H1 (cell line): Measurements from ENCODE around the gene KLHL5. TPM values are rescaled to one million over a fixed set of nuclear protein-coding genes. Genes with fewer than 3 reads are reported as not detected.

ENCODE experiments used
- CTCF ChIA-PET: fragments of 300-600 bp; sonication (Branson Sonifier 250); formaldehyde crosslinking; loops from one replicate; lab custom pipeline; 2021; ENCODE audit not compliant: partially characterized antibody; lab: Charles Lee
- POLR2A ChIA-PET: fragments of 300-600 bp; sonication (Branson Sonifier 250); formaldehyde crosslinking; loops from one replicate; lab custom pipeline; 2021; ENCODE audit warnings: inconsistent platforms; ENCODE audit not compliant: partially characterized antibody; lab: Charles Lee
- DNase-seq, 2 experiments: peaks; one replicate each; pipeline versions ENCODE4 v3.0.0 to v3.0.0-alpha.2; 2010 to 2022; ENCODE audit warnings: low spot score in 2 of 2, low read depth in 1 of 2, mixed read lengths in 1 of 2
- FAIRE-seq: peaks from 2 replicates; lab custom pipeline; 2011; peaks lifted over from hg19 to GRCh38; lab: Jason Lieb, UNC
- H2AFZ ChIP-seq: 2 replicates; pipeline ENCODE4 v1.8.1; 2012; ENCODE audit warnings: low read length, inconsistent platforms
- H2AK5ac ChIP-seq: 2 replicates; pipeline ENCODE4 v1.6.1; 2013; ENCODE audit warnings: low read depth, low read length
- H2BK120ac ChIP-seq: replicated peaks from 2 replicates; pipeline ENCODE3; 2013; ENCODE audit warnings: low read depth, low read length, inconsistent platforms
- H2BK12ac ChIP-seq: 2 replicates; pipeline ENCODE4 v1.6.1; 2013; ENCODE audit warnings: low read depth, low read length
- H2BK15ac ChIP-seq: 2 replicates; pipeline ENCODE4 v1.6.1; 2013; ENCODE audit warnings: low read length
- H2BK20ac ChIP-seq: 2 replicates; pipeline ENCODE4 v1.6.1; 2013; ENCODE audit warnings: low read length
- H2BK5ac ChIP-seq: 2 replicates; pipeline ENCODE4 v1.6.1; 2013; ENCODE audit warnings: low read depth, low read length
- H3K14ac ChIP-seq: 2 replicates; pipeline ENCODE4 v1.6.1; 2013; ENCODE audit warnings: inconsistent platforms; ENCODE audit not compliant: insufficient read length
- H3K18ac ChIP-seq: 2 replicates; pipeline ENCODE4 v1.6.1; 2013; ENCODE audit warnings: low read length; ENCODE audit errors: extremely low read depth
- H3K23ac ChIP-seq: 2 replicates; pipeline ENCODE4 v1.6.1; 2013; ENCODE audit warnings: inconsistent platforms; ENCODE audit not compliant: insufficient read length
- H3K23me2 ChIP-seq: 2 replicates; pipeline ENCODE4 v1.6.1; 2013; ENCODE audit warnings: low read depth, low read length
- H3K27ac ChIP-seq: 2 replicates; pipeline ENCODE4 v1.6.1; 2011; ENCODE audit warnings: low read depth, low read length, inconsistent platforms
- H3K27me3 ChIP-seq, 4 experiments: replicated peaks in 1 of 4; 1 replicate in 1 of 4; 2 replicates in 3 of 4; pipeline versions ENCODE4 v1.6.1 to v1.8.1; 2011 to 2013; ENCODE audit warnings: low read length in 3 of 4, mild to moderate bottlenecking in 3 of 4, inconsistent platforms in 2 of 4, mixed read lengths in 2 of 4, moderate library complexity in 1 of 4; ENCODE audit not compliant: control insufficient read depth in 3 of 4, insufficient read depth in 3 of 4; ENCODE audit errors: extremely low read depth in 1 of 4
- H3K36me3 ChIP-seq, 4 experiments: 2 replicates each; pipeline versions ENCODE4 v1.6.1 to v1.8.1; 2011 to 2013; ENCODE audit warnings: mild to moderate bottlenecking in 4 of 4, low read length in 3 of 4, moderate library complexity in 2 of 4, control low read depth in 1 of 4, inconsistent platforms in 1 of 4; ENCODE audit not compliant: insufficient read depth in 4 of 4, control insufficient read depth in 2 of 4
- H3K4ac ChIP-seq: replicated peaks from 2 replicates; pipeline ENCODE3; 2013; ENCODE audit warnings: low read length, low read depth, mixed read lengths, inconsistent platforms; ENCODE audit not compliant: insufficient read length
- H3K4me1 ChIP-seq, 4 experiments: replicated peaks in 1 of 4; 1 replicate in 1 of 4; 2 replicates in 3 of 4; pipeline versions ENCODE4 v1.6.1 to v1.8.1; 2011 to 2013; ENCODE audit warnings: low read length in 3 of 4, inconsistent platforms in 2 of 4, mixed read lengths in 1 of 4; ENCODE audit not compliant: insufficient read depth in 4 of 4, control insufficient read depth in 3 of 4
- H3K4me2 ChIP-seq, 2 experiments: 2 replicates each; pipeline versions ENCODE4 v1.6.1 to v1.8.1; 2011 to 2013; ENCODE audit warnings: low read depth in 2 of 2, low read length in 2 of 2, control low read depth in 1 of 2, inconsistent platforms in 1 of 2, mild to moderate bottlenecking in 1 of 2; ENCODE audit not compliant: insufficient read depth in 1 of 2
- H3K4me3 ChIP-seq, 4 experiments: fragments of 200-600, 300-600 bp in 1 of 4; sonication (generic), shearing (Covaris generic), sonication (Bioruptor Twin) in 1 of 4; 2 replicates each; pipeline versions ENCODE4 v1.5.1 to v1.8.1; 2011 to 2016; ENCODE audit warnings: low read length in 4 of 4, low read depth in 3 of 4, control low read depth in 2 of 4, inconsistent platforms in 2 of 4, mild to moderate bottlenecking in 2 of 4, mixed read lengths in 1 of 4, moderate library complexity in 1 of 4; ENCODE audit not compliant: insufficient read depth in 2 of 4; ENCODE audit errors: extremely low read depth in 1 of 4
- H3K56ac ChIP-seq: replicated peaks from 2 replicates; pipeline ENCODE3; 2013; ENCODE audit warnings: low read depth, mild to moderate bottlenecking, mixed read lengths, low read length, inconsistent platforms; ENCODE audit not compliant: insufficient read length
- H3K79me1 ChIP-seq: 2 replicates; pipeline ENCODE4 v1.6.1; 2013; ENCODE audit warnings: low read depth, low read length, control low read depth
- H3K79me2 ChIP-seq, 2 experiments: 2 replicates each; pipeline versions ENCODE4 v1.6.1 to v1.8.1; 2012 to 2013; ENCODE audit warnings: low read length in 2 of 2, mild to moderate bottlenecking in 2 of 2, inconsistent platforms in 1 of 2; ENCODE audit not compliant: insufficient read depth in 2 of 2, control insufficient read depth in 1 of 2
- H3K9ac ChIP-seq, 4 experiments: replicated peaks in 1 of 4; 1 replicate in 1 of 4; 2 replicates in 3 of 4; pipeline versions ENCODE4 v1.6.1 to v1.8.1; 2011 to 2013; ENCODE audit warnings: low read depth in 3 of 4, low read length in 3 of 4, control low read depth in 2 of 4, mild to moderate bottlenecking in 2 of 4, moderate library complexity in 2 of 4, inconsistent platforms in 1 of 4; ENCODE audit errors: extremely low read depth in 1 of 4
- H3K9me3 ChIP-seq, 2 experiments: 2 replicates each; pipeline versions ENCODE4 v1.6.1 to v1.8.1; 2012 to 2013; ENCODE audit warnings: mild to moderate bottlenecking in 2 of 2, moderate library complexity in 2 of 2, control low read depth in 1 of 2, inconsistent platforms in 1 of 2, low read depth in 1 of 2, low read length in 1 of 2, mixed read lengths in 1 of 2; ENCODE audit not compliant: insufficient read depth in 2 of 2
- H4K20me1 ChIP-seq, 2 experiments: replicated peaks in 1 of 2; 2 replicates each; pipeline versions ENCODE3 to v1.8.1; 2011 to 2013; ENCODE audit warnings: inconsistent platforms in 2 of 2, low read length in 2 of 2, mild to moderate bottlenecking in 1 of 2; ENCODE audit not compliant: insufficient read depth in 2 of 2, control insufficient read depth in 1 of 2
- H4K5ac ChIP-seq: 2 replicates; pipeline ENCODE4 v1.6.1; 2013; ENCODE audit warnings: low read length, low read depth, mixed read lengths, inconsistent platforms; ENCODE audit not compliant: insufficient read length
- H4K8ac ChIP-seq: 2 replicates; pipeline ENCODE4 v1.8.0; 2013; ENCODE audit warnings: mild to moderate bottlenecking, moderate library complexity, low read length, inconsistent platforms; ENCODE audit not compliant: insufficient read depth; ENCODE audit errors: extremely low read depth
- H4K91ac ChIP-seq: replicated peaks from 2 replicates; pipeline ENCODE3; 2013; ENCODE audit warnings: low read length, mixed read lengths, inconsistent platforms; ENCODE audit not compliant: insufficient read length
- ASH2L ChIP-seq: fragments of 200-600, 300-600 bp; sonication (generic); IDR thresholded peaks from one replicate; pipeline ENCODE4 v1.7.1; 2017; ENCODE audit warnings: low read length
- CTBP2 ChIP-seq: IDR thresholded peaks from 2 replicates; pipeline ENCODE4 v1.7.0; 2011; ENCODE audit warnings: borderline replicate concordance, mild to moderate bottlenecking, moderate library complexity, mixed read lengths, low read length; ENCODE audit not compliant: insufficient read depth, insufficient read length
- FOSL1 ChIP-seq: IDR thresholded peaks from 2 replicates; pipeline ENCODE4 v1.6.1; 2011; ENCODE audit warnings: mild to moderate bottlenecking, low read depth, low read length, moderate library complexity; ENCODE audit not compliant: insufficient read depth
- GABPA ChIP-seq: IDR thresholded peaks from 2 replicates; pipeline ENCODE4 v1.6.1; 2011; ENCODE audit warnings: mild to moderate bottlenecking, low read length, moderate library complexity, borderline replicate concordance; ENCODE audit not compliant: insufficient read depth
- MAX ChIP-seq: IDR thresholded peaks from 2 replicates; pipeline ENCODE4 v1.6.1; 2012; ENCODE audit warnings: inconsistent platforms
- NRF1 ChIP-seq: IDR thresholded peaks from 2 replicates; pipeline ENCODE4 v1.6.1; 2011; ENCODE audit warnings: mild to moderate bottlenecking, low read depth, low read length, improper control_type of control experiment
- POLR2A ChIP-seq, 2 experiments: IDR thresholded peaks; 1 replicate in 1 of 2; 2 replicates in 1 of 2; pipeline ENCODE4 v1.6.1; 2011; ENCODE audit warnings: low read depth in 2 of 2, low read length in 2 of 2, mild to moderate bottlenecking in 2 of 2; ENCODE audit errors: control extremely low read depth in 1 of 2
- SAP30 ChIP-seq: fragments of 300-600 bp; sonication (generic); IDR thresholded peaks from 2 replicates; pipeline ENCODE4 v1.7.1; 2012; ENCODE audit warnings: low read length, moderate library complexity, mild to moderate bottlenecking, inconsistent platforms; ENCODE audit not compliant: insufficient read depth, insufficient replicate concordance
- SIRT6 ChIP-seq: IDR thresholded peaks from one replicate; pipeline ENCODE4 v1.7.1; 2012; ENCODE audit warnings: low read length, inconsistent platforms
- SRF ChIP-seq: IDR thresholded peaks from 2 replicates; pipeline ENCODE4 v1.6.1; 2011; ENCODE audit warnings: mild to moderate bottlenecking, low read depth, low read length, moderate library complexity
- SUZ12 ChIP-seq: fragments of 200-600 bp; sonication (generic); IDR thresholded peaks from 2 replicates; pipeline ENCODE4 v1.6.1; 2012; ENCODE audit warnings: mild to moderate bottlenecking, inconsistent platforms, low read length, moderate library complexity, mixed read lengths
- TBP ChIP-seq: IDR thresholded peaks from 2 replicates; pipeline ENCODE4 v1.6.1; 2011; ENCODE audit warnings: low read depth, low read length, improper control_type of control experiment
- YY1 ChIP-seq: IDR thresholded peaks from 2 replicates; pipeline ENCODE4 v1.6.1; 2011; ENCODE audit warnings: low read depth, mild to moderate bottlenecking, low read length
- WGBS, 2 experiments: shearing (Covaris generic) in 1 of 2; methylation state at CpG; one replicate each; pipeline versions ENCODE4 v1.1.6 to v1.1.7; 2013 to 2015; ENCODE audit warnings: low lambda C conversion rate in 2 of 2, mixed read lengths in 2 of 2, inconsistent platforms in 1 of 2, low coverage in 1 of 2, missing lambda C conversion rate in 1 of 2; ENCODE audit not compliant: insufficient replicate concordance in 2 of 2, insufficient coverage in 1 of 2, insufficient read length in 1 of 2; ENCODE audit errors: extremely low coverage in 1 of 2, missing lambda C conversion rate in 1 of 2; 5-methylcytosine and 5-hydroxymethylcytosine counted together
- polyA plus RNA-seq, 7 experiments: library from polyadenylated mRNA; depleted of rRNA in 3 of 7; stranded (reverse) in 5 of 7; unstranded in 2 of 7; fragments of >200 nt in 5 of 7; fragments of 200-250 nt in 2 of 7; gene quantifications; 1 replicate in 5 of 7; 2 replicates in 1 of 7; 4 replicates in 1 of 7; pipeline versions ENCODE4 v1.2.1 to v1.2.3, GENCODE V29; 2011 to 2013; ENCODE audit warnings: missing spikeins in 2 of 7, mixed read lengths in 2 of 7
- total RNA-seq: library from RNA; stranded (reverse); fragmentation: NEBNext Ultra II Directional; extraction: Animal tissue kit (Norgen Biotek cat#: 25700); gene quantifications from 2 replicates; pipeline ENCODE4 v1.2.1, GENCODE V29; 2021

The KLHL5 gene
- total and polyA plus RNA-seq, 2 of the 8 experiments (the other 6 are each of a cell fraction or from before 2014, with no cell fraction given) = 13.0 to 23.6 TPM

GRCh38 chr4:39097290-39097689 is 35.3 kb downstream of the KLHL5 start:
- H2BK120ac ChIP-seq = no peak overlapping the region
- H4K20me1 ChIP-seq = no peaks in the 10 kb centered on the region
- H2BK20ac ChIP-seq = no peak overlapping the region
- WGBS, 2 experiments = 88% methylated on average over 5 of the region's 5 CpGs; no CpG with 5 or more reads in 1 of the 2 experiments
- ChIA-PET CTCF (no interaction called here), POLR2A (no interaction called here)
- H3K27me3 ChIP-seq = no peaks in the 10 kb centered on the region
- TF ChIP-seq TBP = no peak
- no peak for TF ChIP-seq NRF1
- TF ChIP-seq GABPA = no peak
- TF ChIP-seq FOSL1 = no peak
- no peak for TF ChIP-seq ASH2L
- TF ChIP-seq SIRT6 = no peak
- TF ChIP-seq MAX = no peak
- no peak for TF ChIP-seq POLR2A (IDR thresholded peaks at IDR 0.05; ENCODE audit: control extremely low read depth in 1 of 2, low read depth in 2 of 2, low read length in 2 of 2)
- no peak for TF ChIP-seq SAP30
- TF ChIP-seq SRF = no peak
- TF ChIP-seq SUZ12 = no peak
- TF ChIP-seq CTBP2 = no peak
- TF ChIP-seq YY1 = no peak
- H3K9ac ChIP-seq = no peak overlapping the region
- H2BK12ac ChIP-seq = no peak overlapping the region
- no peak for DNase-seq
- no peak overlapping the region for H3K27ac ChIP-seq
- H2AK5ac ChIP-seq = no peak overlapping the region
- no peak overlapping the region for H2BK5ac ChIP-seq
- no peaks in the 10 kb centered on the region for H3K23me2 ChIP-seq
- no peak overlapping the region for H4K8ac ChIP-seq
- H3K4me2 ChIP-seq = no peak overlapping the region
- no peak overlapping the region for H3K23ac ChIP-seq
- H3K4me1 ChIP-seq = no peaks in the 10 kb centered on the region; a peak in 1 of 7 replicates
- no peak overlapping the region for H3K56ac ChIP-seq
- H3K18ac ChIP-seq = no peak overlapping the region
- H2BK15ac ChIP-seq = no peak overlapping the region
- no peak overlapping the region for H4K5ac ChIP-seq
- no peaks in the 10 kb centered on the region for H3K79me2 ChIP-seq
- peaks cover 0 to 2% (median 0%) of the 10 kb centered on the region in 4 experiments; a peak in 2 of 8 replicates for H3K36me3 ChIP-seq
- no peaks in the 10 kb centered on the region for H3K79me1 ChIP-seq
- no peak for FAIRE-seq
- no peak overlapping the region for H3K14ac ChIP-seq
- no peak overlapping the region for H2AFZ ChIP-seq
- no peak overlapping the region for H3K4ac ChIP-seq
- H3K4me3 ChIP-seq = no peak overlapping the region
- no peaks in the 10 kb centered on the region for H3K9me3 ChIP-seq
- no peak overlapping the region for H4K91ac ChIP-seq
